SK-N-SH (cell line): ENCODE results near the gene COG4. TPM values are rescaled to one million over a fixed set of nuclear protein-coding genes. Genes with fewer than 3 reads are reported as not detected.
A peak's percentile ranks its signal among the peaks of the same experiment; 100 is the strongest.

Source experiments
- CTCF ChIA-PET: fragments of 300-600, 350-600 bp; formaldehyde crosslinking; extraction: SDS; loops from one replicate; lab custom pipeline; 2021; lab: Yijun Ruan, JAX
- POLR2A ChIA-PET: fragments of 350-600 bp; sonication (Branson Sonifier 250); formaldehyde crosslinking; extraction: SDS; loops from one replicate; lab custom pipeline; 2020; ENCODE audit warnings: antibody characterized with exemption, inconsistent platforms; lab: Yijun Ruan, JAX
- DNase-seq: peaks from one replicate; pipeline ENCODE4 v3.0.0; 2012
- H2AFZ ChIP-seq: fragments of 200-600 bp; sonication (generic); 2 replicates; pipeline ENCODE4 v1.8.1; 2016; ENCODE audit warnings: antibody characterized with exemption, mild to moderate bottlenecking, low read depth
- H3F3A ChIP-seq: fragments of 200-600 bp; sonication (generic); replicated peaks from 2 replicates; pipeline ENCODE3; 2016; ENCODE audit warnings: antibody characterized with exemption, mild to moderate bottlenecking; ENCODE audit not compliant: insufficient read depth
- H3K27ac ChIP-seq, 2 experiments: fragments of 200-500 bp in 1 of 2; fragments of 200-600 bp in 1 of 2; sonication (Bioruptor generic) in 1 of 2; sonication (generic), shearing (Covaris generic) in 1 of 2; 2 replicates each; pipeline versions ENCODE4 v1.5.1 to v1.6.1; 2014 to 2016; ENCODE audit warnings: low read depth in 2 of 2, inconsistent platforms in 1 of 2, low read length in 1 of 2, mild to moderate bottlenecking in 1 of 2, mixed read lengths in 1 of 2
- H3K27me3 ChIP-seq: fragments of 200-600 bp; sonication (generic), shearing (Covaris generic); 2 replicates; pipeline ENCODE4 v1.6.1; 2016; ENCODE audit warnings: mixed run types; ENCODE audit not compliant: insufficient read depth
- H3K36me3 ChIP-seq, 2 experiments: fragments of 200-500 bp in 1 of 2; fragments of 200-600 bp in 1 of 2; sonication (Bioruptor generic) in 1 of 2; sonication (generic) in 1 of 2; replicated peaks in 1 of 2; 2 replicates each; pipeline versions ENCODE3 to v1.5.1; 2014 to 2016; ENCODE audit warnings: low read length in 1 of 2, mild to moderate bottlenecking in 1 of 2; ENCODE audit not compliant: insufficient read depth in 2 of 2, control insufficient read depth in 1 of 2
- H3K4me1 ChIP-seq, 2 experiments: fragments of 200-500 bp in 1 of 2; fragments of 200-600 bp in 1 of 2; sonication (Bioruptor generic) in 1 of 2; sonication (generic), shearing (Covaris generic) in 1 of 2; 2 replicates each; pipeline versions ENCODE4 v1.5.1 to v1.6.1; 2014 to 2016; ENCODE audit warnings: low read depth in 1 of 2, low read length in 1 of 2, mixed run types in 1 of 2; ENCODE audit not compliant: insufficient read depth in 2 of 2, control insufficient read depth in 1 of 2
- H3K4me2 ChIP-seq: fragments of 200-600 bp; sonication (generic), shearing (Covaris generic); 2 replicates; pipeline ENCODE4 v1.6.1; 2017; ENCODE audit warnings: mixed run types
- H3K4me3 ChIP-seq, 2 experiments: fragments of 200-500 bp in 1 of 2; fragments of 200-600 bp in 1 of 2; sonication (Bioruptor generic) in 1 of 2; sonication (generic), shearing (Covaris generic) in 1 of 2; 2 replicates each; pipeline versions ENCODE4 v1.5.1 to v1.8.1; 2014 to 2016; ENCODE audit warnings: low read depth in 2 of 2, inconsistent platforms in 1 of 2, low read length in 1 of 2, mild to moderate bottlenecking in 1 of 2, mixed read lengths in 1 of 2, moderate library complexity in 1 of 2
- H3K79me2 ChIP-seq: fragments of 200-600 bp; sonication (generic); 2 replicates; pipeline ENCODE4 v1.8.1; 2017; ENCODE audit warnings: mild to moderate bottlenecking; ENCODE audit not compliant: insufficient read depth
- H3K9ac ChIP-seq: fragments of 200-600 bp; sonication (generic); 2 replicates; pipeline ENCODE4 v1.6.1; 2017; ENCODE audit warnings: mixed run types
- H3K9me2 ChIP-seq: fragments of 200-600 bp; sonication (generic); 2 replicates; pipeline ENCODE4 v1.6.1; 2017; ENCODE audit warnings: mixed run types
- H3K9me3 ChIP-seq: fragments of 200-600 bp; sonication (generic); 2 replicates; pipeline ENCODE4 v1.6.1; 2017; ENCODE audit warnings: mixed run types, mild to moderate bottlenecking, moderate library complexity
- H4K20me1 ChIP-seq: fragments of 200-600 bp; sonication (generic); 2 replicates; pipeline ENCODE4 v1.6.1; 2017; ENCODE audit warnings: mild to moderate bottlenecking, mixed run types; ENCODE audit not compliant: insufficient read depth
- CHD2 ChIP-seq: fragments of 150-350 bp; IDR thresholded peaks from 2 replicates; pipeline ENCODE4 v1.6.1; 2018; ENCODE audit warnings: low read length; ENCODE audit not compliant: partially characterized antibody
- ELF1 ChIP-seq: IDR thresholded peaks from 2 replicates; pipeline ENCODE4 v1.4.0; 2012
- EP300 ChIP-seq, 2 experiments: IDR thresholded peaks; 2 replicates each; pipeline versions ENCODE4 v1.4.0 to v1.6.1; 2012; ENCODE audit warnings: borderline replicate concordance in 1 of 2, low read depth in 1 of 2, low read length in 1 of 2
- EZH2phosphoT487 ChIP-seq: fragments of 200-600 bp; sonication (generic); IDR thresholded peaks from 2 replicates; pipeline ENCODE4 v1.6.1; 2017; ENCODE audit warnings: low read depth, mixed run types, mild to moderate bottlenecking, antibody characterized with exemption, moderate library complexity, borderline replicate concordance
- FOXJ3 ChIP-seq: sonication (generic); formaldehyde crosslinking; IDR thresholded peaks from 2 replicates; pipeline ENCODE4 v1.5.1; 2020; ENCODE audit warnings: mild to moderate bottlenecking, missing genetic modification reagents
- GABPA ChIP-seq: IDR thresholded peaks from 2 replicates; pipeline ENCODE4 v1.4.0; 2012; ENCODE audit warnings: low read depth, mild to moderate bottlenecking
- IRF3 ChIP-seq: fragments of 150-350 bp; IDR thresholded peaks from 2 replicates; pipeline ENCODE4 v1.6.1; 2016; ENCODE audit warnings: mild to moderate bottlenecking, low read depth, low read length
- JUND ChIP-seq: IDR thresholded peaks from 2 replicates; pipeline ENCODE4 v1.4.0; 2012
- MAX ChIP-seq: IDR thresholded peaks from 2 replicates; pipeline ENCODE4 v1.4.0; 2012; ENCODE audit warnings: low read depth
- MXI1 ChIP-seq: IDR thresholded peaks from 2 replicates; pipeline ENCODE4 v1.6.1; 2012; ENCODE audit warnings: mild to moderate bottlenecking, low read depth, low read length, improper control_type of control experiment
- NRF1 ChIP-seq: IDR thresholded peaks from 2 replicates; pipeline ENCODE4 v1.6.1; 2012; ENCODE audit warnings: low read depth, mild to moderate bottlenecking, low read length
- POLR2AphosphoS5 ChIP-seq: IDR thresholded peaks from 2 replicates; pipeline ENCODE4 v1.6.1; 2012; ENCODE audit warnings: low read depth, low read length
- RAD21 ChIP-seq: IDR thresholded peaks from 2 replicates; pipeline ENCODE4 v1.6.1; 2012; ENCODE audit warnings: mild to moderate bottlenecking, low read length
- REST ChIP-seq: IDR thresholded peaks from 2 replicates; pipeline ENCODE4 v1.6.1; 2012; ENCODE audit warnings: mild to moderate bottlenecking, low read depth, low read length, moderate library complexity
- SIN3A ChIP-seq: IDR thresholded peaks from 2 replicates; pipeline ENCODE4 v1.6.1; 2012; ENCODE audit warnings: low read depth, mild to moderate bottlenecking, low read length, moderate library complexity, borderline replicate concordance
- SMC3 ChIP-seq: IDR thresholded peaks from 2 replicates; pipeline ENCODE4 v1.6.1; 2012; ENCODE audit warnings: low read depth, low read length, improper control_type of control experiment
- TCF12 ChIP-seq: IDR thresholded peaks from 2 replicates; pipeline ENCODE4 v1.4.0; 2012
- TEAD4 ChIP-seq: IDR thresholded peaks from 2 replicates; pipeline ENCODE4 v1.4.0; 2012; ENCODE audit warnings: mild to moderate bottlenecking, borderline replicate concordance; ENCODE audit not compliant: insufficient read depth
- USF2 ChIP-seq: fragments of 150-350 bp; IDR thresholded peaks from 2 replicates; pipeline ENCODE4 v1.6.1; 2017; ENCODE audit warnings: antibody characterized with exemption, low read length, low read depth, borderline replicate concordance
- YY1 ChIP-seq: IDR thresholded peaks from 2 replicates; pipeline ENCODE4 v1.4.0; 2012; ENCODE audit warnings: low read depth, mild to moderate bottlenecking
- WGBS: methylation state at CpG from one replicate; pipeline ENCODE4 v1.1.6; 2017; ENCODE audit warnings: low lambda C conversion rate; 5-methylcytosine and 5-hydroxymethylcytosine counted together
- polyA plus RNA-seq, 3 experiments: library from polyadenylated mRNA; depleted of rRNA; stranded (reverse); fragments of >200 nt; gene quantifications; 2 replicates each; pipeline ENCODE4 v1.2.3, GENCODE V29; 2012

COG4 gene
- polyA plus RNA-seq, 1 of the 3 experiments (the other 2 are of a cell fraction) = 54.4 TPM

GRCh38 chr16:70478169-70478568 is 45.2 kb downstream of the COG4 start:
- DNase-seq = no peak
- Histone ChIP-seq H4K20me1 (no peaks in the 10 kb centered on the region), H3K4me2 (no peak overlapping the region), H3F3A (peaks cover 19% of the 10 kb centered on the region), H3K4me3 (no peak overlapping the region), H2AFZ (no peak overlapping the region), H3K9me3 (no peaks in the 10 kb centered on the region), H3K4me1 (peaks cover 11 to 15% of the 10 kb centered on the region in 2 experiments; a peak in 3 of 4 replicates), H3K36me3 (peaks cover 0 to 41% of the 10 kb centered on the region in 2 experiments), H3K9ac (no peak overlapping the region), H3K79me2 (no peaks in the 10 kb centered on the region), H3K9me2 (no peaks in the 10 kb centered on the region), H3K27ac (no peak overlapping the region), H3K27me3 (no peaks in the 10 kb centered on the region)
- WGBS = 83% methylated on average over 1 of the region's 8 CpGs
- CTCF ChIA-PET = no interaction called here
- TF ChIP-seq MXI1 (no peak), YY1 (no peak)
- POLR2A ChIA-PET = interaction anchor here (1.6 kb wide), 1 partner anchor 98 kb away, joined by 3 read pairs; no protein-coding TSS in a partner anchor

- H3K79me2 ChIP-seq = no peaks in the 10 kb centered on the region
- H3K27ac ChIP-seq = peak overlapping the region; percentile 72 to 82
- H3K9me3 ChIP-seq = no peaks in the 10 kb centered on the region
- no peaks in the 10 kb centered on the region for H3K27me3 ChIP-seq
- H3K36me3 ChIP-seq = peaks cover 0 to 33% of the 10 kb centered on the region in 2 experiments
- H3K4me1 ChIP-seq = peaks cover 10 to 11% of the 10 kb centered on the region in 2 experiments; a peak in 3 of 4 replicates
- no peaks in the 10 kb centered on the region for H3K9me2 ChIP-seq
- no peaks in the 10 kb centered on the region for H4K20me1 ChIP-seq
- H3F3A ChIP-seq = peaks cover 12% of the 10 kb centered on the region
- H3K4me2 ChIP-seq = peak overlapping the region; percentile 70
- CTCF ChIA-PET = no interaction called here
- peak; percentile 79 for DNase-seq
- WGBS = 58% methylated on average over 11 of the region's 13 CpGs
- POLR2A ChIA-PET = no interaction called here
- H3K9ac ChIP-seq = peak overlapping the region; percentile 43; the same call in 1 of the 2 replicates
- H3K4me3 ChIP-seq = no peak overlapping the region
- H2AFZ ChIP-seq = peak overlapping the region; percentile 36
- TF ChIP-seq SIN3A (no peak; the same call in 1 of the 2 replicates), JUND (no peak; the same call in 1 of the 2 replicates), SMC3 (0 out of 2 replicates have a peak, but pooled peaks have one; percentile 3), ELF1 (no peak), RAD21 (no peak; the same call in 1 of the 2 replicates), CHD2 (peak; percentile 18), GABPA (no peak), USF2 (no peak), YY1 (no peak), TCF12 (peak; percentile 81), POLR2AphosphoS5 (0 out of 2 replicates have a peak, but pooled peaks have one; percentile 24), MXI1 (no peak; the same call in 1 of the 2 replicates), TEAD4 (0 out of 2 replicates have a peak, but pooled peaks have one; percentile 39), NRF1 (no peak), IRF3 (no peak), REST (no peak), EP300 (IDR thresholded peaks at IDR 0.05; ENCODE audit: borderline replicate concordance in 1 of 2, low read depth in 1 of 2, low read length in 1 of 2) (no peak; a peak in 1 of 4 replicates), FOXJ3 (no peak), MAX (0 out of 2 replicates have a peak, but pooled peaks have one; percentile 42), EZH2phosphoT487 (no peak)
Measured at GRCh38 chr16:70476272-70477020, 46.9 kb downstream of the COG4 start.
